ENCODE results near the gene BRME1. TPM values are rescaled to one million over a fixed set of nuclear protein-coding genes. Genes with fewer than 3 reads are reported as not detected.

Gene BRME1
- total and polyA plus RNA-seq, 9 donors, result 0.57 to 3.7 (median 2.3) TPM

- 53 to 78% (median 71%) methylated on average over 5 of the region's 5 CpGs for WGBS, 3 donors
- Histone ChIP-seq H3K4me1 (ENCODE audit: insufficient read depth) (no peaks in the 10 kb centered on the region), H3K27me3 (no peaks in the 10 kb centered on the region), H3K4me3 (no peak overlapping the region), H3K36me3 (no peaks in the 10 kb centered on the region), H3K9me3 (no peaks in the 10 kb centered on the region), H3K27ac (no peak overlapping the region)
- intact Hi-C loops (cut with DNase I), result no loop called here
- TF ChIP-seq EP300 (IDR thresholded peaks at IDR 0.05) (no peak), POLR2A (IDR thresholded peaks at IDR 0.05) (no peak), CTCF (IDR thresholded peaks at IDR 0.05) (no peak)
- no peak for DNase-seq
These were observed 11.4 kb downstream of the BRME1 start for GRCh38 chr19:13894552-13894951.

GRCh38 chr19:13892870-13893269 lies 13.0 kb downstream of the BRME1 start:
- no peak for DNase-seq
- H3K4me1 ChIP-seq (ENCODE audit: insufficient read depth), result no peaks in the 10 kb centered on the region
- TF ChIP-seq POLR2A (IDR thresholded peaks at IDR 0.05) (no peak), CTCF (IDR thresholded peaks at IDR 0.05) (no peak), EP300 (IDR thresholded peaks at IDR 0.05) (no peak)
- no peaks in the 10 kb centered on the region for H3K36me3 ChIP-seq
- WGBS, 3 donors, result 65 to 73% (median 70%) methylated on average over 9 of the region's 9 CpGs
- H3K27ac ChIP-seq, result no peak overlapping the region
- no peak overlapping the region for H3K4me3 ChIP-seq
- H3K27me3 ChIP-seq, result no peaks in the 10 kb centered on the region
- H3K9me3 ChIP-seq, result no peaks in the 10 kb centered on the region
- intact Hi-C loops (cut with DNase I), result no loop called here

GRCh38 chr19:13890136-13890535 lies 15.8 kb downstream of the BRME1 start:
- Histone ChIP-seq H3K4me3 (no peak overlapping the region), H3K4me1 (ENCODE audit: insufficient read depth) (peaks cover 1% of the 10 kb centered on the region), H3K36me3 (no peaks in the 10 kb centered on the region), H3K27me3 (no peaks in the 10 kb centered on the region), H3K27ac (no peak overlapping the region), H3K9me3 (no peaks in the 10 kb centered on the region)
- no peak for TF ChIP-seq EP300 (IDR thresholded peaks at IDR 0.05)
- TF ChIP-seq CTCF (IDR thresholded peaks at IDR 0.05), result no peak
- no peak for TF ChIP-seq POLR2A (IDR thresholded peaks at IDR 0.05)
- DNase-seq, result no peak
- 86 to 90% (median 87%) methylated on average over 13 of the region's 13 CpGs for WGBS, 3 donors
- intact Hi-C loops (cut with DNase I), result no loop called here

- whole genome bisulfite sequencing, 3 donors, result 87 to 91% (median 89%) methylated on average over 16 of the region's 16 CpGs
- DNase-seq, result no peak
- no peaks in the 10 kb centered on the region for H3K9me3 ChIP-seq
- H3K27ac ChIP-seq, result no peak overlapping the region
- TF ChIP-seq EP300 (IDR thresholded peaks at IDR 0.05) (no peak), POLR2A (IDR thresholded peaks at IDR 0.05) (no peak), CTCF (IDR thresholded peaks at IDR 0.05) (no peak)
- no peaks in the 10 kb centered on the region for H3K36me3 ChIP-seq
- no peak overlapping the region for H3K4me3 ChIP-seq
- intact Hi-C loops (cut with DNase I), result no loop called here
- H3K4me1 ChIP-seq (ENCODE audit: insufficient read depth), result peaks cover 4% of the 10 kb centered on the region
- no peaks in the 10 kb centered on the region for H3K27me3 ChIP-seq
These were observed 17.6 kb downstream of the BRME1 start for GRCh38 chr19:13888281-13888680.

- H3K4me3 ChIP-seq, result no peak overlapping the region
- H3K27ac ChIP-seq, result no peak overlapping the region
- H3K4me1 ChIP-seq (ENCODE audit: insufficient read depth), result peaks cover 4% of the 10 kb centered on the region
- H3K9me3 ChIP-seq, result no peaks in the 10 kb centered on the region
- no peaks in the 10 kb centered on the region for H3K36me3 ChIP-seq
- TF ChIP-seq CTCF (IDR thresholded peaks at IDR 0.05), result no peak
- no peak for TF ChIP-seq EP300 (IDR thresholded peaks at IDR 0.05)
- no peak for TF ChIP-seq POLR2A (IDR thresholded peaks at IDR 0.05)
- H3K27me3 ChIP-seq, result no peaks in the 10 kb centered on the region
- WGBS, 3 donors, result 75 to 81% (median 76%) methylated on average over 5 of the region's 5 CpGs
- no peak for DNase-seq
- intact Hi-C loops (cut with DNase I), result no loop called here
These were observed 18.4 kb downstream of the BRME1 start for GRCh38 chr19:13887517-13887916.

Measured in ovary (tissue), 9 donors.